ENCODE measurements around the gene TEX261.
A peak's percentile ranks its signal among the peaks of the same experiment; 100 is the strongest.

TEX261 gene

DNA sequence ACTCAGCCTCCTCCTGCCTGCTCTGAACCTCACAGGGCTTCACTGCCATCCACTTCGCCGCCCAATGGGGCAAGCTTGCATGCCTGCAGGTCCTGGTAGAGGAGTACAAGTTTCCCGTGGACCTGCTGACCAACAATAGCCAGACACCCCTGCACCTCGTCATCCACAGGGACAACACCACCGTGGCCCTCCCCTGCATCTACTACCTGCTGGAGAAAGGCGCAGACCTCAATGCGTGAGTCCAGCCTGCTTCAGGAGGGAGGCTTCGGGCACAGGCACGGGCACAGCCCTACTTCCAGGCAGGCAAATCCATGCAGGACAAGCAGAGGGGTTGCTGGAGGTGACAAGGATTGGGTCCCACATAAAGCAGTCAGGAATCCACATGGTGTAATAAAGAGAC lies 15.0 kb downstream of the TEX261 start:
- no peak for DNase-seq

DNA sequence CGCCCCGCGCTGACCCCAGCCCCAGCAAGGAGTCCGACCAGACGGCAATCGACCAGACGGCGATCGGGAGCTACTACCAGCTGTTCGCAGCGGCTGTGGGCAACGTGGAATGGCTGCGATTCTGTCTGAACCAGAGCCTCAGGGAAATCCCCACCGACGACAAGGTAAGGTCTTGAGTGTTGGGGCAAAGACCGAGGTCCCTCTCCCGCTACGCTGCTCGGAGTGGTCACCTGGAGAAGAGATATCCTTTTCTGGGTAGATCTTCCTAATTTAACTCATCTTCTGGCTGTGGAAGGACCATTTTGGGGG lies 15.5 kb downstream of the TEX261 start:
- no peak for DNase-seq

DNA sequence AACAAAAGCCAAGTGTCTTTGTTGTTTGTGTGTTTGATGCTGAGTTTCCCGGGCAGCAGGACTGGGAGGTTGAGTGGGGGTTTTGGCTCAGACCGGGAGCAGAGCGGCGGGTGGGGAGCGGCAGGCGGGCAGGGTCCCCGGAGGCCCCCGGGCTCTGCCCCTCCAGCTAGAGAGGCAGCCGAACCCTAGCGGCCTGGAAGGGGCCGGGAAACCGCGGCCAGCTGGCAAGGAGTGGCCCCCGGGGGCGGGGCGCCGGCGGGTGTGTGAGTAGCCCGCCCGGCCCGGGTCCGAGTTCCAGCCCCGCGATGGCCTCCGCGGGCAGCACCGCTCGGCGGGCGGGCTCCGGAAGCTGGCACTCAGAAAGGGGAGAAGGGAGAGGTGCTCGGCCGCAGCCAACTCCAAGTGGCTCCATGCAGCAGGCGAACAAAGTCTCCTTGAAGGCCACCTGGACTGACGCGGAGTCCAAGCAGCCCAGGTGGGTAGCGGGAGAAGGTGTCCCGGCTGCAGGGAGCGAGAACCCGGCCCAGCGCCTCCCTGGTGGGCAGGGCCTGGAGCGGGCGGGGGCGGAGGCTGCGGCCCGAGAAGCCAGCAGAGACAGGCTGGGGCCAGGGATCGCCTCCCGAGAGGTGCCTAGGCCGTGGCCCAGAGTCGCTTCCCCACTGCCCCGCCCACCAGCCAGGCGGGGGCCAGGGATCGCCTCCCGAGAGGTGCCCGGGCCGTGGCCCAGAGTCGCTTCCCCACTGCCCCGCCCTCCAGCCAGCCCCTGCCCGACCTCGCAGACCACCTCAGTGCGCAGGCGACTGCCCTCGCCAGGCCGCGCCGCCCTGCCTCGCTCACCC lies 16.1 kb downstream of the TEX261 start, which contains the start of gene ANKRD53:
Gene ANKRD53, plus strand, starts transcription at position 290 of the 839 bp plus-strand sequence. Its CDS starts 16 bp downstream, at position 306.
- peak; percentile 67 for DNase-seq

DNA sequence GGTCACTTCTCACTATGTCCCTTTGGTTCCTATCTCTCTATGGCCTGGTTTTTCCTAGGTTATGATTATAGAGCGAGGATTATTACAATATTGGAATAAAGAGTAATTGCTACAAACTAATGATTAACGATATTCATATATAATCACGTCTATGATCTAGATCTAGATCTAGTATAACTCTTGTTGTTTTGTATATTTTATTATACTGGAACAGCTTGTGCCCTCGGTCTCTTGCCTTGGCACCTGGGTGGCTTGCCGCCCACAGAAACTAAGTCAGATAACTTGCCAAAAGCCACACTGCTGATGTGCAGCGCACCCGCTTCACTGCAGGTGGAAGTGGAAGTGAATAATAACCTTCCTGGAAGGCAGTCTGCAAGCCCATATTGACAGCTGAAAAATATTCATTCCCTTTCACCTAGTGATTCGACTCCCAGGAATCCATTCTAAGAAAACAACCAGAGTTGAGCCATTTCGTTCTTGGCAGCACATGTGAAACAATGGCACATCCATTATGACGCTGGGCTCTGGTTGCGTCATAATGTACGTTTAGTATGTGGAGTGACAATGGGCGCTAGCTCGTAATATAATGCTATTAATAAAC lies 17.0 kb downstream of the TEX261 start:
- peak; percentile 57 for DNase-seq

DNA sequence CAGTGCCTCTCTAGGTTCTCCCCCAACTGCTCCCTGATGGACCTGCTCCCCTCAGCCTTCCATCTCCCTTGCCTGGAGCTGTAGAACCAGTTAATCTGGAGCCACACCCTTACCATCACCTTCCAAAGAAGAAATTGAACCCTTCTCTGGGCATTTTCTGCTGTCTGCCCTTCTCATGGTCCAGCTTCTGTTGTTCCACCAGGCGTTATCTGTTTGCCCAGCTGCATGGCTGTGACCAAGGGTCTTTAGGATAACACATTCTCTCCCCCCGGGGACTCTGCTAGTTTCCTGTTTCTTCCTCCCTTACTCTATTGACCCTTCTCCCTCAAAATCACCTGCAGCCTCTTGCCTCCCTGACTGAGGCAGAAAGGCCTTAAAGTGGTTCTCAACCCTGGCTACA lies 19.4 kb downstream of the TEX261 start:
- DNase-seq = no peak

DNA sequence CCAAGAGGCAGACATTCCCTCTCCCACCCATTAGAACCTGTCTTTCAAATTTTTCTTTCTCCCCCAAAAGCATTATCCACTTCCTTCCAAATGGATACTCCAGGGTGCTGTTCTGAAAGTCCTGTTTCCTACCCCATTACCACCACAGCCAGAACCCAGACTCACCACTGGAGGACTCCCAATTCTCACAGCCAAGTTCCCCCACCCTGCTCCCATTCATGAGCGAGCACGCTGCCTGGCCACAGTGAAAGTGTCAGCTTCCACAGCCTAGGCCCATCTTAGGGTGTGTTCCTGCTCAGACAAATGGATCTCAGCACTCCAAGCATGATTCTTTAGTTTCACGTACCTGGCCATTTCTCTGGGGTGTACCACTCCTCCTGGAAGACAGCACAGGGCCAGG lies 20.1 kb downstream of the TEX261 start:
- no peak for DNase-seq

DNA sequence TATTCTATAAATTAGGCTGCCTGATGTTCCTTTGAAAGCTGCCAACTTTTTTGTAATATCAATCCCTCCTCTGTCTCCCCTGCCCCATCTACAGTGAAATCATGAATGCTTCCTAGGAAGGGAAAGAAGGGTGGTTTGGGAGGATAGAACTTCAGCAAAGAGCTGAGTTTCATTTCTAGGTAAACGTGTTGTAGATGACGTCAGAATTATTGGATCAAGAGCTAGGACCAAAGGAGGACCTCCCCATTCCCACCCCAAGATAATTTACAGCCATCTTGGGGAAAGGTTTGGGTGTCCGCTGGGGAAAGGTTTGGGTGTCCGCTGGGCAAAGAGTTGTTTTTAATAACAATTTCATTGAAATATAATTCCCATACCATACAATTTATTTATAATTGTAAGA lies 27.5 kb downstream of the TEX261 start:
- no peak for DNase-seq

DNA sequence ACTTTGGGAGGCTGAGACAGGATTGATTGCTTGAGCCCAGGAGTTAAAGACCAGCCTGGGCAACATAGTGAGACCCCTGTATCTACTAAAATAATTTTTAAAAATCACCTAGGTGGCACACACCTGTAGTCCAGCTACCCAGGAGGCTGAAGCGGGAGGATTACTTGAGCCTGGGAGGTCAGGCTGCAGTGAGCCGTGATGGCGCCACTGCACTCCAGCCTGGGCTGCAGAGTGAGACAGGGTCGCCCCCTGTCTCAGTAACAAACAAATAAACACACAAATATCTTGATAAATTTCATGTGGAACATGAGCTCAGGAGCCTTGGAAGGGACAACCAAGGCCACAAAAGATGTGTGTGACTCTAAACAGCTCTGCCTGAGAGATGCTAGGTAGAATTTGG lies 28.0 kb downstream of the TEX261 start:
- DNase-seq = no peak

DNA sequence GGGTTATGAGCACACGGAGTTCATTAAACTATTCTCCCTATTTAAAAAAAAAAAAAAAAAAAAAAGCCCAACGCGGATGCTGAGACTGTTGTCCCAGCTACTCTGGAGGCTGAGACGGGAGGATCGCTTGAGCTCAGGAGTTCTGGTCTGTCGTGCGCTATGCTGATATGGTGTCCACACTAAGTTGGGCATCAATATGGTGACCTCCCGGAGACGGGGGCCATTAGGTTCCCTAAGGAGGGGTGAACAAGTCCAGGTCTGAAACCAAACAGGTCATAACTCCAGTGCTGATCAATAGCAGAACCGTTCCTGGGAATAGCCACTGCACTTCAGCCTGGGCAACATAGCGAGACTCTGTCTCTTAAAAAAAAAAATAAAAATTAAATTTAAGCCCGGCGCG lies 29.2 kb downstream of the TEX261 start:
- DNase-seq = no peak

DNA sequence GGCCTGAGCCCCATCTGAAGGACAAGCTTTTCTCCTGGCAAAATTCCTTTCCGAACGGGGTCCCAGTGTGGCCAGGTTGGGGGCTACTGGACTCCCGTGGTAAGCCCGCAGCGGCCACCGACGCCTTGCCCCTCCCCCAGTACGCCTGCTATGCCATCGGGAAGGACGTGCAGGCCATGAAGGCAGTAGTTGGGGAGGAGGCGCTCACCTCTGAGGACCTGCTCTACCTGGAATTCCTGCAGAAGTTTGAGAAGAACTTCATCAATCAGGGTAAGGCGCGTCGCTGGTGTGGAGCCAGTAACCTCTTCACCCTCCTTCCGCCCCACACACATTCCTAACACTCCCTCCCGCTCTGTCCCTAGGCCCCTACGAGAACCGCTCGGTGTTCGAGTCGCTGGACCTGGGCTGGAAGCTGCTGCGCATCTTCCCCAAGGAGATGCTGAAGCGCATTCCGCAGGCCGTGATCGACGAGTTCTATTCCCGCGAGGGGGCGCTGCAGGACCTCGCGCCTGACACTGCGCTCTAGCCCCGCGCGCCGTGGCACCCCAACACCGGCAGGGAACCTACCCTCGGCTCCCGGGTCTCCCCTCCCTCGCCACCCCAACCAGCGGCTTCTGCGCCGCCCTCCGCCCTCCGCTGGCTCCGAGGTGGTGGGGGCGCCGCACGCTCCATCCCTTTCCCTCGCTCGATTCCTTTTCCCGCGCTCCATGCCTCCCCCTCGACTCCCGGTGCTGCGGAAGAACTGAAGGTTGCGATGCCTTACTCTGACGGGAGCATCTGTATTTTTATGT lies 29.9 kb downstream of the TEX261 start:
- no peak for DNase-seq

DNA sequence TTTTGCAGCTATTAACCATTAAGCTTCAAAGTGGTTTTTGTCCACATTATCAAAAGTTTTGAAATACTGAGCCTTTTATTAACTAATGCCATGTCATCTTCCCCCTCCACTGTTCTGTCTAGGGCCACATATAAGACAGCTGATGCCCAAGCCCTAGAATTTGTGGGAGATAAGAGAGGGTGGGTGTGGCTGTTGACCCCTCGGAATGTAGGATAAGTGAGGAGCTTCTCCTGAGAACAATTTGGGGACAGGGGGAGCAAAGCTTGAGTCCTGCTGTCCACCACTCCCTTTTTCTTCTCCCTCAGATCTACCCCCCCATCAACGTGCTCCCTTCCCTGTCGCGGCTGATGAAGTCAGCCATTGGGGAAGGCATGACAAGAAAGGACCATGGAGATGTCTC lies 30.5 kb downstream of the TEX261 start:
- no peak for DNase-seq

DNA sequence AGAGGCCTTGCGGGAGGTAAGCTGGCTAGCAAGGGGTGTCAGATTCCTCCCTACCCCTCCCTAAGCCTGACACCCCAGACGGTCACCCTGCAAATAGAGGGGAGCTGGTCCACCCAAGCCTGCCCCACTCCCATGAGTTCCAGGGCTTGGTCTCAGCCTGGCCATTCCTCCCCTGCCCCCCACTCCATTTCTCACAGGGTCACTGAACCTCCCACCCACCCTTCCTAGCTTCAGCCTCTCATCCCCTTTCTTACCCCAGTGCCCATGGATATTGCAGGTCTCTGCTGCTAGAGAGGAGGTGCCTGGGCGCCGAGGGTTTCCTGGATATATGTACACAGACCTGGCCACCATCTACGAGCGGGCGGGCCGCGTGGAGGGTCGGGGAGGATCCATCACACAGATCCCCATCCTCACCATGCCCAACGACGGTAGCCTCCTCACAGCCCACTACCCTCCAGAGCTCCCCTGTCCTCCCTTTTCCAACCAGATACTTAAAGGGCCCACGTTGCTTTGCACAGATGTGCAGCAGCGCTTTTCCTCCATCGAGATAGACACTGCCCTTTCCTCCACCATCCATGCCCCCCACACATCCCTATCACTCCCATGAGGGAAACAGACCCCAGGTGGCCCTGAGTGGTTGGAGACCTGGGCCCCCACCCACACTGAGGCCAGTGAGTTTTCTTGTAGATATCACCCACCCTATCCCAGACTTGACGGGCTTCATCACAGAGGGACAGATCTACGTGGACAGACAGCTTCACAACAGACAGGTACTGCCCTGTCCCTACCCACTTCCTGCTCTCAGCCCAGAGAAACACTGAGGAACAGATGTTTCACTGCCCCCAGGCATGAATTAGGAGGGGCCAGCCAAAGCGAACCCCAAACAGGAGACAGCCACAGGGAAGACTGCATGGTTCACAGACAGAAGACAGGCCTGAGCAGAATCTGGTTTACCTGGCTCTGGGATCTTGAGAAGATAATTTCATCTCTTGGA lies 31.5 kb downstream of the TEX261 start:
- DNase-seq = no peak

DNA sequence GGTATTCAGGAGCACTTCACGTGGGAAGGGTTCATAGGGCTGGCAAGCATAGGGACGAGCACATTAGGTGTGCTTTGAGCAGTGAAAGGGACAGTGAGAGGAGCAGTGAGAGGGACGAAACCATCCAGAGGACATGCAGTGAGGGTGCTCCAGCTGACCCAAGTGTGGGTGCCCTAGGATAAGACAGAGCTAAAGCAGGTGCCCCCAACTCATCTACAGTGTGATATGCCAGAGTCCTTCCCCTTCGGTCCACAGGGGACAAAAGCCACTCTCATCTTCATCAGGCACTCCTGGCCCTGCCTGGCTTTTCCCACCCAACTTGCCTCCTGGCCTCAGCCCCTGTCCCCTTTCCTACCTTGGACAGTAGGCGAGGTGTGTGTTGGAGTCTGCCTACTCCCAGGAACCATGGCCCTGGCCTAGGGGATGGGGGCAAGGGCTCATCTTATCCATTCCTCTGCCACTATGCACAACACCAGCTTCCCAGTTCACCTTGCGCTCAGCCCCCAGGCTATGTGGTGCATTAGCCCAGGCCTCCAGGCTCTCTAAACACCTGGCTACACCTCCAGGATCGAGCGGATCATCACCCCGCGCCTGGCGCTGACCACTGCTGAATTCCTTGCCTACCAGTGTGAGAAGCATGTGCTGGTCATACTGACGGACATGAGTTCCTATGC lies 32.3 kb downstream of the TEX261 start:
- no peak for DNase-seq

DNA sequence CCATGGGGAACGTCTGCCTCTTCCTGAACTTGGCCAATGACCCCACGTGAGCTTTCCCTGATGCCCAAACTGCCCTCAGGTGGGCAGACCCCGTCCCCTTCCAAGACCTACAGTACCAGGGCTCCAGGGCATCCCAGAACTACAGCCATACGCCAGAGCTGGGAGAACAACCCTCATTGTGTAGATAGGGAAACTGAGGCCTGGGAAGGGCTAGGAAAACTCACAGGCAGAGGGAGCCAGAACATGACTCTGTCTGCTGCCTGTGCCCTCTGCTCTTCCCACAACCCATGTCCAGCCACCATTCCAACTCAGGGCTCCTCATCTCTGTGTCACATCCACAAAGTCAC lies 33.1 kb downstream of the TEX261 start:
- DNase-seq = no peak

DNA sequence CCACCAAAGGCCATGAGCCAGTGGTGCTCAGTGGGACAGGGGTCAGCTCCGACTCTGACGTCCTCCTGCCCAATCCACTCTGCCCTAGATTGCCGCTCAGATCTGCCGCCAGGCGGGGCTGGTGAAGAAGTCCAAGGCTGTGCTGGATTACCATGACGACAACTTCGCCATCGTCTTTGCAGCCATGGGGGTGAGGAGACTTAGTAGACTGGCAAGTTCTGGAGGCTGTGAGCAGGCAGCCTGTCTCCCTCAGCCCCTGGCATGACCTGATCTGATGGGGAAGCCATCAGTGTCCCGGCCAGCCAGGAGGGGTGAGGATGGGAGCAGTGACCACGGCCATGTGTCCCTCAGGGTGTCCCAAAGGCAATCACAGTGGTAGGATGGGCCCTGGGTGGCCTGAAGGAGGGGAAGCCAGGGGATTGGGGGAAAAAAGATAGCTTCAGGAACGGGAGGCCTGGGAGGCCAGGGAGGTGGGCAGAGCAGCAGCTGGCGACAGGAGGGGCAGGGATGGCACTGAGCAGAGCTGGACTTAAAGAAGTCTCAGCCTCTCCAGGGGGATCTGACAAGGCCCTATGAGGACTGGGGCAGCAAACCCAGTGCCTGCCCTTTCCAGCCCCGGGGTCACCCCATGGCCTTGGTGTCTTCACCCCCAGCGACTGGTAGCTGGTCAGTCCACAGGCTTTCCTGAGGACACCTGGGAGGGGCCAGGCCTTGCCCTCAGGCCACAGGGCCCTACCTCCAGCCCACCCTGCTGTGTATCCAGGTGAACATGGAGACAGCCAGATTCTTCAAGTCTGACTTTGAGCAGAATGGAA lies 33.6 kb downstream of the TEX261 start:
- DNase-seq = no peak

DNA sequence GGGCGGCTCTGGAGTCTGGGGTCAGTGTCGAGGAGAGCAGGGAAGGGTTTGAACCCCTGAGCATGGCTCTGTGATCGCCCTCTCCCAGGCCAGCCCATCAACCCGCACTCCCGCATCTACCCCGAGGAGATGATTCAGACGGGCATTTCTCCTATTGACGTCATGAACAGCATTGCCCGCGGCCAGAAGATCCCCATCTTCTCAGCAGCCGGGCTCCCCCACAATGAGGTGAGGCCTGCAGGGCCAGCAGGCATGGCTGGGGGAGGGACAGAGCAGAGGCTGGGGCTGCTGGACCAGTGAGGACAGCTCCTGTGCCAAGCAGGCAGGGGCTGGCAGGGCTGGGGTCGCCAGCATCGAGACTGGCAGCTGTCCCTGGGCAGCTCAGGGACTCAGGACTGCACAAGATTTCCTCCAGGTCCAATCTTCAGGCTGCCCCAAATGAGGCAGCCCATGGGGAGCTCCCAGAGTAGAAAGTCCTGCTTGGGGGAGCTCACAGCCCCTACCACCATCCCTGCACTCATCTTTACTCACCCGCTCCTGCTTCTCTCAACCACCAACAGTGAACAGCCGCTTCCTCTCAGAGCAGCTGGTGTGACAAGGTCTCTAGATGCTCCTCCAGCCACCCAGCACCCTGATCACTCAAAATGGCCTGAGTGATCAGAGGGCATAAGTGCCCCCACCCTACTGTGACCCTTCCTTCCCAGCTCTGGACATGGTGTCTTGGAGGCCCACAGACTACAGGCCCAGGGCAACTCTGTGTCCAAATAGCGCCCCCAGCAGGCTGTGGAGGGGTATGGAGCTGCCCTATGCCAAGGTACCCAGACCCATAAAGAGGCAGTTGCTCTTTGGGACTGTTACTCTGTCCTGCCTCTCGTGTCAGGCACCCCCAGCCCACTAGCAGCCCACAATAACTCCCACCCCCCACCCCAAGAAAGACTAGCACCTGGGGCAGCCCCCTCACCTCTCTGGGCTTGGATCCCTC lies 34.5 kb downstream of the TEX261 start:
- DNase-seq = no peak

DNA sequence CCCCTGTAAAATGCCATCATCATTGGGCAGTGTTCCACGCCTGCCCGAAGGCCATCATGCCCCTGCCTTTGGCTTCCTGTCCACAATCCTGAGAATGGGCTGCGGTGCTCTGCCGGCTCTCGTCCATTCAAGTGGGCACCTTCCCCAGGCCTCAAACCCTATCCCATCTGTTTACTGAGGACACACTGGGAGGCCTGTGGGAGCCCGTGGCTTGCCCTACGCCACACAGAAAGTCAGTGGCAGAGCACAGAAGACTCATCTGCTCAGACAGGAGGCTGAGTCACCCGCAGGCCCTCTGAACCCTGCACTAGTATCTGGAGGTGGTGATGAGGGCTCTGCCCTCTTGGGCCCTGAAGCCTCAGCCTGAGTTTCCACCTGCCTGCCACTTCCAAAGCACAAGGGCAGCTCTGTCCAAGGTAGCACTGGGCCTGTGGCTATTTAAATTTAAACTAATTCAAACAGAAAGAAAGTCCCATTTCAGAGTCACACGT lies 35.4 kb downstream of the TEX261 start:
- no peak for DNase-seq

DNA sequence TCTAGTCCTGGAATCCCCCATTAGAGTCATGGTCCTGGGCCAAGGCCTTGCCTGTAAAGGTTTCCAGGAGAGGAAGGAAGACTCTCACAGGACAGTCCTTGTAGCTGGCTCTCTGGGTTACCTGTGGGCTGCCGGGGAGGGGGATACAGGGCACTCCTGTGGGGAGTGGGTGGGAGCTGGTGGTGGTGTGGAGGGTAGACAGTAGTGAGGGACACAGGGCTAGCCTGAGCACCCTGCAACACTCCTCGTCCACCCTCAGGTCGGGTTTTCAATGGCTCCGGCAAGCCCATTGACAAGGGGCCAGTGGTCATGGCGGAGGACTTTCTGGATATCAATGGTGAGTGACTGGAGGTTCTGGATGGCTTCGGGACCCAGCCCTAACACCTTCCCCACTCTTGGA lies 35.9 kb downstream of the TEX261 start:
- no peak for DNase-seq

DNA sequence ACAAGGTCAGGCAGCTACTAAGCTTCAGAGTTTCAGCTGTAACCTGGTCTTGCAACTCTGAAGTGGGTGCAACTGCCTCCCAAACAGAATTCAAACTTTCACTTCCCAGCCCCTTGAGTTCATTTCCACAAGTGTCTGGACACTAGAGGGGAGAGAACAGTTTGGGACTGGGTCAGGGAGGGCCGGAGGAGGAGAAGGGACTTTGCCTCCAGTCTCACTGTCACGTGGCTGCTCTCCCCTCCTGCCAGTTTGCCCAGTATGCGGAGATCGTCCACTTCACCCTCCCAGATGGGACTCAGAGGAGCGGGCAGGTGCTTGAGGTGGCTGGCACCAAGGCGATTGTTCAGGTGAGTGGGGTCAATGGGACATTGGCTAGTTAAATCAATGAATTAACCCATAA lies 36.9 kb downstream of the TEX261 start:
- no peak for DNase-seq

DNA sequence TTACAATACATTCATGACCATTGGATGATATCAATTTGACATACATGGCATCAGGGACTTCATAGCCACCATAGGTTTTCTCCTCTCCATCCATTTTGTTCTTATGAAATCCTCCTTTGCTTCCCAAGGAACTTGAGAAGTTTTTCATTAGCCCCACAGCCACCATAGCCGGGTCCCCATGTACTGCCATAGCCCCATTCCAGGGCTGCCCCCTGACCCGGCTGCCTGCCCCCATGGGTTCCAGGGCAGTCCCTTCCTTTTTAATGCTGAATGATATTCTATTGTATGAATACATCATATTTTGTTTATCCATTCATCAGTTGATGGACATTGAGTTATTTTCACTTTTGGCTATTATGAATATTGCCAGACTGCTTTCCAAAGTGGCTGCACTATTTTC lies 38.5 kb downstream of the TEX261 start:
- no peak for DNase-seq
